HFF-Myc (cell line): Measurements from ENCODE around the gene RAPGEF3.

Experiments used
- DNase-seq: peaks from one replicate; pipeline ENCODE4 v3.0.0-alpha.2; 2011; ENCODE audit warnings: low read depth; ENCODE audit errors: extremely low read depth
- H3K4me3 ChIP-seq: replicated peaks from 2 replicates; pipeline ENCODE4 v1.5.1; 2011; ENCODE audit warnings: low read depth, mild to moderate bottlenecking, control low read depth, low read length
- CTCF ChIP-seq: IDR thresholded peaks from 2 replicates; pipeline ENCODE4 v1.5.1; 2012; ENCODE audit warnings: mild to moderate bottlenecking, low read depth, low read length, control low read depth; ENCODE audit errors: missing control alignments

The RAPGEF3 gene

DNA sequence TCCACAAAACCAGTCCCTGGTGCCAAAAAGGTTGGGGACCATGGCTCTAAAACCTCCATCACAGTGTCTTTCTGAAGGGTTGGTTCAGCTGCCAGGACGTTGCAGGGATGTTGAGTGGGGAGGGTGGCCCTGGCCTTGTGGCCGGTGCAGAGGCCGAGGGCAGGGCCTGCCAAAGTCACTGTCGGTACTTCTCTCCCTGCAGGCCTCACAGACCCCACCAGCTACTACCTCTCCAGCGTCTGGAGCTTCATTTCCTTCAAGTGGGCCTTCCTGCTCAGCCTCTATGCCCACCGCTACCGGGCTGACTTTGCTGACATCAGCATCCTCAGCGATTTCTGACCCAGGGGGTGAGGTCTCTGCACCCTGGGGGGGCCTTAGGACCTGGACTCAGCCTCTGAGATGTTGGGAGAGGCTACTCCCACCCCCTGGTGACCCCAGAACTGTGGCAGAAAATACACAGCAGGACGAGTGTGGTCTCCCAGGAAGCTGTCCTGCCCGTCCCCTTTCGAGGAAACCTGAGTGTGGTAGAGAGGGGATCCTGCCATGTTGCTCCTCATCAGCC is 21.3 kb upstream of the RAPGEF3 start:
- DNase-seq, result no peak
- no peak for TF ChIP-seq CTCF
- no peak overlapping the region for H3K4me3 ChIP-seq

DNA sequence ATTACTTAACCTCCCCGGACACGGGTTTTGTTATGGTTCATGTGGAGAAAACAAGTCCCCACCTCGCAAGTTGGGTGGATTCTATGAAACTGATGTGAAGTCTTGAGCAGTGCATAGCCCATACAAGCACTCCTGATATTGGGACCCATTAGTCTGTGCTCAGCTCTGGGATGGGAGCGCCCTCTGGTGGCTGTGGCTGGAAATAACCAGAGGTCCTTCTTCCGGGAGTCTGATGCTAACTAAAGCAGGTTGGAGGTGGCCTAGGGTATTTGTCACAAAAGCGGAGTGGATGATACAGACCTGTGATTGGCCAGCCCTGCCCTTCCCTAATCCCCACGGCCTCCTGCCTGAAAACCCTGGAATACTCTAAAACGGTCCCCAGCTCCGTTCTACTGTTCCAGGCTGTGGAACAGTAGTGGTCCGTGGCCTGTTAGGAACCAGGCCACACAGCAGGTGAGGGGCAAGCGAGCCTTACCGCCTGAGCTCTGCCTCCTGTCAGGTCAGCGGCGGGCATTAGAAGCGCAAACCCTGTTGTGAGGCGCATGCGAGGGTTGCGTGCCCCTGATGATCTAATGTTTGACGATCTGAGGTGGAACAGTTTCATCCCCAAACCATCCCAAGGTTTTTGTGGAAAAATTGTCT is 20.7 kb upstream of the RAPGEF3 start:
- DNase-seq, result peak; percentile 70
- peak; percentile 98 for TF ChIP-seq CTCF
- H3K4me3 ChIP-seq, result no peak overlapping the region

DNA sequence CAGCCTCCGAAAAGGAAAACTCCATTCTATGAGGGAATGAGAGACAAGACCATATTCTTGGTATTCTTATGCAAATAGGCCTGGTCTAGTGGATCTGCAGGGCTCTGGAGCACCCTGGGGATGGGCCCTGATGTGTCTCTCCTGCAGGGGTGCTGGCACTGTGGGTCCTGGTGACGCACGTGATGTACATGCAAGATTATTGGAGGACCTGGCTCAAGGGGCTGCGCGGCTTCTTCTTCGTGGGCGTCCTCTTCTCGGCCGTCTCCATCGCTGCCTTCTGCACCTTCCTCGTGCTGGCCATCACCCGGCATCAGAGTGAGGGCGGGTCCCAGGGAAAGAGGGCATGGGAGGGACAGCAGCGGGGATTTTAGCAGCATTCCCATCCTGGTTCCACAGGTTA is 20.2 kb upstream of the RAPGEF3 start:
- TF ChIP-seq CTCF, result no peak
- no peak overlapping the region for H3K4me3 ChIP-seq
- DNase-seq, result no peak

GRCh38 chr12:47777741-47778558 is 19.3 kb upstream of the RAPGEF3 start:
- DNase-seq, result no peak
- H3K4me3 ChIP-seq, result no peak overlapping the region
- no peak for TF ChIP-seq CTCF

GRCh38 chr12:47777151-47777550 is 18.5 kb upstream of the RAPGEF3 start:
- no peak overlapping the region for H3K4me3 ChIP-seq
- no peak for TF ChIP-seq CTCF
- DNase-seq, result no peak

- no peak for TF ChIP-seq CTCF
- no peak for DNase-seq
- no peak overlapping the region for H3K4me3 ChIP-seq
These were observed 17.9 kb upstream of the RAPGEF3 start for GRCh38 chr12:47776471-47777143.
